Progenitor cell of endocrine pancreas (in vitro differentiated cells): Measurements from ENCODE around the gene NOL3. TPM values are rescaled to one million over a fixed set of nuclear protein-coding genes. Genes with fewer than 3 reads are reported as not detected.

Experiments used
- DNase-seq: peaks from one replicate; pipeline ENCODE4 v3.0.0; 2021; ENCODE audit warnings: low spot score; ENCODE audit not compliant: unreplicated experiment
- H3K27ac Mint-ChIP-seq: 2 replicates; pipeline ENCODE4 v1.8.0; 2021; ENCODE audit warnings: mild to moderate bottlenecking, moderate library complexity, mixed read lengths
- H3K27me3 Mint-ChIP-seq: 2 replicates; pipeline ENCODE4 v1.8.0; 2021; ENCODE audit warnings: mixed read lengths
- H3K36me3 Mint-ChIP-seq: 2 replicates; pipeline ENCODE4 v1.8.0; 2022; ENCODE audit warnings: mixed read lengths; ENCODE audit not compliant: insufficient read depth
- H3K4me1 Mint-ChIP-seq: 2 replicates; pipeline ENCODE4 v1.8.0; 2021; ENCODE audit warnings: low read depth, mixed read lengths
- H3K4me3 Mint-ChIP-seq: 2 replicates; pipeline ENCODE4 v1.8.0; 2021; ENCODE audit warnings: low read depth, mild to moderate bottlenecking, moderate library complexity, mixed read lengths
- H3K9me3 Mint-ChIP-seq: 2 replicates; pipeline ENCODE4 v1.8.0; 2021; ENCODE audit warnings: low read depth, mixed read lengths
- CTCF ChIP-seq: fragments of 200-600 bp; sonication (generic); IDR thresholded peaks from one replicate; pipeline ENCODE4 v1.5.0; 2021; ENCODE audit warnings: antibody characterized with exemption, mild to moderate bottlenecking; ENCODE audit not compliant: unreplicated experiment
- total RNA-seq: library from RNA; stranded (reverse); gene quantifications from 2 replicates; pipeline ENCODE4 v1.2.1, GENCODE V29; 2021

NOL3 gene
- total RNA-seq, 1 donor from 2014 or later = 9.4 TPM

- no peak overlapping the region for H3K4me3 Mint-ChIP-seq
- TF ChIP-seq CTCF = no peak
- no peak for DNase-seq
Observed at GRCh38 chr16:67210069-67210937, 40.0 kb downstream of the NOL3 start.

GRCh38 chr16:67211674-67212073, 41.3 kb downstream of the NOL3 start:
- no peak for DNase-seq
- no peaks in the 10 kb centered on the region for H3K9me3 Mint-ChIP-seq
- H3K27me3 Mint-ChIP-seq = peaks cover 20% of the 10 kb centered on the region
- no peak overlapping the region for H3K4me3 Mint-ChIP-seq
- no peak for TF ChIP-seq CTCF
- H3K4me1 Mint-ChIP-seq = no peaks in the 10 kb centered on the region
- no peaks in the 10 kb centered on the region for H3K36me3 Mint-ChIP-seq
- H3K27ac Mint-ChIP-seq = no peak overlapping the region

More at GRCh38 chr16:67210069-67210937, 40.0 kb downstream of the NOL3 start:
- Mint-ChIP-seq H3K4me1 (no peaks in the 10 kb centered on the region), H3K9me3 (no peaks in the 10 kb centered on the region), H3K27ac (no peak overlapping the region), H3K36me3 (no peaks in the 10 kb centered on the region), H3K27me3 (peaks cover 7% of the 10 kb centered on the region)

GRCh38 chr16:67212766-67213165, 42.4 kb downstream of the NOL3 start:
- Mint-ChIP-seq H3K9me3 (no peaks in the 10 kb centered on the region), H3K27me3 (peaks cover 31% of the 10 kb centered on the region), H3K4me3 (no peak overlapping the region), H3K36me3 (no peaks in the 10 kb centered on the region), H3K4me1 (no peaks in the 10 kb centered on the region), H3K27ac (no peak overlapping the region)
- no peak for TF ChIP-seq CTCF
- DNase-seq = no peak

GRCh38 chr16:67213197-67214019, 43.1 kb downstream of the NOL3 start:
- H3K27ac Mint-ChIP-seq = no peak overlapping the region
- no peak for TF ChIP-seq CTCF
- DNase-seq = no peak
- peaks cover 31% of the 10 kb centered on the region for H3K27me3 Mint-ChIP-seq
- H3K4me1 Mint-ChIP-seq = no peaks in the 10 kb centered on the region
- no peaks in the 10 kb centered on the region for H3K9me3 Mint-ChIP-seq
- H3K4me3 Mint-ChIP-seq = no peak overlapping the region
- no peaks in the 10 kb centered on the region for H3K36me3 Mint-ChIP-seq

- Mint-ChIP-seq H3K27me3 (peaks cover 34% of the 10 kb centered on the region), H3K36me3 (no peaks in the 10 kb centered on the region), H3K4me1 (no peaks in the 10 kb centered on the region), H3K27ac (no peak overlapping the region), H3K4me3 (no peak overlapping the region), H3K9me3 (no peaks in the 10 kb centered on the region)
- no peak for TF ChIP-seq CTCF
- no peak for DNase-seq
Observed at GRCh38 chr16:67215706-67216105, 45.4 kb downstream of the NOL3 start.
